WERI-Rb-1 (cell line): Measurements from ENCODE around the gene MUC5AC.
A peak's percentile ranks its signal among the peaks of the same experiment; 100 is the strongest.
"Not testable (repeated sequence)": the region's sequence is repeated elsewhere in the genome, so short reads cannot be mapped to it uniquely, and the experiment has no call there.

Source experiments
- DNase-seq: peaks from one replicate; pipeline ENCODE4 v3.0.0-alpha.2; 2020
- H3K27ac ChIP-seq: fragments of 250-450 bp; sonication (Bioruptor Pico); 2 replicates; pipeline ENCODE4 v1.5.1; 2020; ENCODE audit warnings: mild to moderate bottlenecking, moderate library complexity
- H3K27me3 ChIP-seq: fragments of 250-450 bp; sonication (Bioruptor Pico); 2 replicates; pipeline ENCODE4 v1.5.1; 2021; ENCODE audit warnings: mild to moderate bottlenecking, low read depth, moderate library complexity; ENCODE audit not compliant: insufficient read depth, severe bottlenecking
- H3K36me3 ChIP-seq: fragments of 250-450 bp; sonication (Bioruptor Pico); 2 replicates; pipeline ENCODE4 v1.5.1; 2020; ENCODE audit warnings: mild to moderate bottlenecking, moderate library complexity
- H3K4me3 ChIP-seq: 2 replicates; pipeline ENCODE4 v1.5.1; 2011; ENCODE audit warnings: low read depth, mild to moderate bottlenecking, control low read depth, low read length
- H3K9me3 ChIP-seq: fragments of 250-450 bp; sonication (Bioruptor Pico); 2 replicates; pipeline ENCODE4 v1.5.1; 2021; ENCODE audit warnings: mild to moderate bottlenecking, moderate library complexity; ENCODE audit not compliant: severe bottlenecking
- TF ChIP-seq, protein P1 (sequence below): IDR thresholded peaks from 2 replicates; pipeline ENCODE4 v1.5.1; 2011; ENCODE audit warnings: low read depth, mild to moderate bottlenecking, control low read depth, inconsistent platforms, low read length

The MUC5AC gene

DNA sequence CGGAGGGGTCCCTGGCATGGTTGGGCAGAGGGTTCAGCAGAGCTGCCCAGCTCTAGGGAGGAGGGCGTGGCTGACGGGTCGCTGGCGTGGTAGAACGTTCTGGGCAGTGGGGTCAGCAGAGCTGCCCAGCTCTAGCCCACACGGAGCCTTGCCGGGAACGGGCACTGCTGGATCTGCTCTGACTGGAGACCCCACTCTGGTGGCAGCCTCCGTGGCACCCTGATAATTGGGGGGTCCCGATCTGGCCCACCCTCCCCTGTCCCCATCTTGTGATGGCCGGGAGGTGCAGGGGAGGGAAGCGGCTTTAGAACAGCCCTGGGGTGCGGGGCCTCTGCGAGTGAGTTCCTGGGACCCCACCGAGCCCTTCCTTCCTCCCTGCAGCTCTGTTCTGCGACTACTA is 21.9 kb downstream of the MUC5AC start:
- DNase-seq, result no peak
- TF ChIP-seq, protein P1, sequence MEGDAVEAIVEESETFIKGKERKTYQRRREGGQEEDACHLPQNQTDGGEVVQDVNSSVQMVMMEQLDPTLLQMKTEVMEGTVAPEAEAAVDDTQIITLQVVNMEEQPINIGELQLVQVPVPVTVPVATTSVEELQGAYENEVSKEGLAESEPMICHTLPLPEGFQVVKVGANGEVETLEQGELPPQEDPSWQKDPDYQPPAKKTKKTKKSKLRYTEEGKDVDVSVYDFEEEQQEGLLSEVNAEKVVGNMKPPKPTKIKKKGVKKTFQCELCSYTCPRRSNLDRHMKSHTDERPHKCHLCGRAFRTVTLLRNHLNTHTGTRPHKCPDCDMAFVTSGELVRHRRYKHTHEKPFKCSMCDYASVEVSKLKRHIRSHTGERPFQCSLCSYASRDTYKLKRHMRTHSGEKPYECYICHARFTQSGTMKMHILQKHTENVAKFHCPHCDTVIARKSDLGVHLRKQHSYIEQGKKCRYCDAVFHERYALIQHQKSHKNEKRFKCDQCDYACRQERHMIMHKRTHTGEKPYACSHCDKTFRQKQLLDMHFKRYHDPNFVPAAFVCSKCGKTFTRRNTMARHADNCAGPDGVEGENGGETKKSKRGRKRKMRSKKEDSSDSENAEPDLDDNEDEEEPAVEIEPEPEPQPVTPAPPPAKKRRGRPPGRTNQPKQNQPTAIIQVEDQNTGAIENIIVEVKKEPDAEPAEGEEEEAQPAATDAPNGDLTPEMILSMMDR, result no peak
- Histone ChIP-seq H3K9me3 (no peaks in the 10 kb centered on the region), H3K27ac (no peak overlapping the region), H3K27me3 (peaks cover 22% of the 10 kb centered on the region), H3K4me3 (no peak overlapping the region), H3K36me3 (no peaks in the 10 kb centered on the region)

DNA sequence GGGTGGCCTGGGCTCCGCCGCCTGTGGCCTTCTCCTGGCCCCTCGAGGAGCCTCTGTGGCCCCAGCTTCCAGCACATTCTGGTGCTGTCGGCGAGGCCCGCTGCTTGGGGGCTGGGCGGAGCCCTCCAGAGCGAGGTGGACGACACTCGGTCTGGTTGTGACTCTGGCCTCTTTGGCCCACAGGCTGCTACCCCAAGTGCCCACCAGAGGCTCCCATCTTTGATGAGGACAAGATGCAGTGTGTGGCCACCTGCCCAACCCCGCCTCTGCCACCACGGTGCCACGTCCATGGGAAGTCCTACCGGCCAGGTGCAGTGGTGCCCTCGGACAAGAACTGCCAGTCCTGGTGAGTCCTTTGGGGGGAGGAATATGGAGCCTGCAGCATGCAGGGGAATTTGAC is 22.4 kb downstream of the MUC5AC start:
- H3K36me3 ChIP-seq, result no peaks in the 10 kb centered on the region
- TF ChIP-seq, protein P1, result peak; percentile 9; the same call in 1 of the 2 replicates
- H3K27ac ChIP-seq, result no peak overlapping the region
- no peaks in the 10 kb centered on the region for H3K9me3 ChIP-seq
- H3K4me3 ChIP-seq, result no peak overlapping the region
- peaks cover 22% of the 10 kb centered on the region for H3K27me3 ChIP-seq
- DNase-seq, result no peak

DNA sequence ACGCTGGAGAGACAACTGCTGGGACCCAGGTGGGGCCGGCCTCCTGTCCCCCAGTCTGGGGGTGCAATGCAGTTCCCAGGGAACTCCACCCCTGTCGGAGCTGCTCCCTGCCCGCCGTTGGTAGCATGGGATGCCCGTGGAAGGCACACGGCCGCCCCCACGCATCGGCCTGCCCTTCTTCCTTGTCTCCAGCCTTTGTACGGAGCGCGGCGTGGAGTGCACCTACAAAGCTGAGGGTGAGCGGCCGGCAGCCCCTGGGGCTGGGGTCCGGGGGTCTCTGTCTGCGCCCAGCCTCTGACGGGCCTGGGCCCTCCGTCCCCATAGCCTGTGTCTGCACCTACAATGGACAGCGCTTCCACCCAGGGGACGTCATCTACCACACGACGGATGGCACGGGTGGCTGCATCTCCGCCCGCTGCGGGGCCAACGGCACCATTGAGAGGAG is 23.2 kb downstream of the MUC5AC start:
- TF ChIP-seq, protein P1, result no peak
- no peak overlapping the region for H3K27ac ChIP-seq
- no peak for DNase-seq
- H3K9me3 ChIP-seq, result no peaks in the 10 kb centered on the region
- no peaks in the 10 kb centered on the region for H3K36me3 ChIP-seq
- H3K27me3 ChIP-seq, result peaks cover 22% of the 10 kb centered on the region
- no peak overlapping the region for H3K4me3 ChIP-seq

DNA sequence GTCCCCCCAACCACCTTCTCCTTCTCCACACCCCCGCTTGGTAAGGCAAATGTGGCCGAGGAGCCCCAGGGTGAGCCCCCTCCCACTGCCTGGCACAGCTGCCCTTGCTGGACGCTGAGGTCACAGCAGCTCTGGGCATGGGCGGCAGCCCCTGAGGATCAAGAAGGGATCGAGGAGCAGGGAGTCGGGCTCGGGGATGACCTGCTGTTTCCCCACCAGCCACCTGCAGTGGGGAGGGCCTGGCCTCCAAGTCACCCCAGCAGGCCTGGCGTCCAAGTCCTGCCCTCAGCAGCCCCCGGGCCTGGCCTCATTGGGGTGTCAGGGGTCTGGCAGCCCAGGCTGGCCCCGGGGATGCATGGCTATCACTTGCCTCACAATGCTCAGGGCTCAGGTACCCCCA is 23.7 kb downstream of the MUC5AC start:
- no peak overlapping the region for H3K27ac ChIP-seq
- H3K36me3 ChIP-seq, result no peaks in the 10 kb centered on the region
- H3K27me3 ChIP-seq, result peaks cover 22% of the 10 kb centered on the region
- no peak overlapping the region for H3K4me3 ChIP-seq
- H3K9me3 ChIP-seq, result no peaks in the 10 kb centered on the region
- TF ChIP-seq, protein P1, result no peak
- no peak for DNase-seq

DNA sequence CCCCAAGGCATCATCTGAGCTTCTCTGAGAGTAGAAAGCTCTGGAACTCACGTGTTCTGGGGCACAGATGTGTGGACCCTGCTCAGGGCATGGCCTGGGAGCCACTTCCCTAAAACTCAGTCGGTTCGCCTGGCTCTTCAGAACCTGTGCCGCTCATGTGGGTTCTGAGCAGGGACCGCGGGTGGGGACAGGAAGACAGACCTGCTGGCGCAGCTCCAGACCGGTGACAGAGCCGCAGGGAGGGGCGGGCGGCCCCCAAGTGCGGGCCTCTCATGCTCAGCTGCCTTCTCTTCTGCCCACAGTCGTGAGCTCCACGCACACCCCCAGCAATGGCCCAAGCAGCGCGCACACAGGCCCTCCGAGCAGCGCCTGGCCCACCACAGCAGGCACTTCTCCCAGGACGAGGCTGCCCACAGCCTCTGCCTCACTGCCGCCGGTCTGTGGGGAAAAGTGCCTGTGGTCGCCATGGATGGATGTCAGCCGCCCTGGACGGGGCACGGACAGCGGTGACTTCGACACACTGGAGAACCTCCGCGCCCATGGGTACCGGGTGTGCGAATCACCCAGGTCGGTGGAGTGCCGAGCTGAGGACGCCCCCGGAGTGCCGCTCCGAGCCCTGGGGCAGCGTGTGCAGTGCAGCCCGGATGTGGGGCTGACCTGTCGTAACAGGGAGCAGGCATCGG is 24.2 kb downstream of the MUC5AC start:
- Histone ChIP-seq H3K36me3 (no peaks in the 10 kb centered on the region), H3K27ac (no peak overlapping the region), H3K27me3 (peaks cover 22% of the 10 kb centered on the region), H3K9me3 (no peaks in the 10 kb centered on the region), H3K4me3 (no peak overlapping the region)
- TF ChIP-seq, protein P1, result no peak
- no peak for DNase-seq

DNA sequence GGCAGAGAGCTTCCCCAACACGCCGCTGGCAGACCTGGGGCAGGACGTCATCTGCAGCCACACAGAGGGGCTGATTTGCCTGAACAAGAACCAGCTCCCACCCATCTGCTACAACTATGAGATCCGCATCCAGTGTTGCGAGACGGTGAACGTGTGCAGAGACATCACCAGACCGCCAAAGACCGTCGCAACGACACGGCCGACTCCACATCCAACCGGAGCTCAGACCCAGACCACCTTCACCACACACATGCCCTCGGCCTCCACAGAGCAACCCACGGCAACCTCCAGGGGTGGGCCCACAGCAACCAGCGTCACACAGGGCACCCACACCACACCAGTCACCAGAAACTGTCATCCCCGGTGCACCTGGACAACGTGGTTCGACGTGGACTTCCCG is 26.4 kb downstream of the MUC5AC start:
- peaks cover 22% of the 10 kb centered on the region for H3K27me3 ChIP-seq
- H3K36me3 ChIP-seq, H3K27ac ChIP-seq, H3K4me3 ChIP-seq, DNase-seq, H3K9me3 ChIP-seq: not testable (repeated sequence)

DNA sequence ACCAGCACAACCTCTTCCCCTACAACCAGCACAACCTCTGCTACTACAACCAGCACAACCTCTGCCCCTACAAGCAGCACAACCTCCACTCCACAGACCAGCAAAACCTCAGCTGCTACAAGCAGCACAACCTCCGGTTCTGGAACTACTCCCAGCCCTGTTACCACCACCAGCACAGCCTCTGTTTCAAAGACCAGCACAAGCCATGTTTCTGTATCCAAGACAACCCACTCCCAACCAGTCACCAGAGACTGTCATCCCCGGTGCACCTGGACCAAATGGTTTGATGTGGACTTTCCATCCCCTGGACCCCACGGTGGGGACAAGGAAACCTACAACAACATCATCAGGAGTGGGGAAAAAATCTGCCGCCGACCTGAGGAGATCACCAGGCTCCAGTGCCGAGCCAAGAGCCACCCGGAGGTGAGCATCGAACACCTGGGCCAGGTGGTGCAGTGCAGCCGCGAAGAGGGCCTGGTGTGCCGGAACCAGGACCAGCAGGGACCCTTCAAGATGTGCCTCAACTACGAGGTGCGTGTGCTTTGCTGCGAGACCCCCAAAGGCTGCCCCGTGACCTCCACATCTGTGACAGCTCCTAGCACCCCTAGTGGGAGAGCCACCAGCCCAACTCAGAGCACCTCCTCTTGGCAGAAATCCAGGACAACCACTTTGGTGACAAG is 30.8 kb downstream of the MUC5AC start:
- not testable (repeated sequence) for H3K9me3 ChIP-seq, DNase-seq, H3K27me3 ChIP-seq, H3K36me3 ChIP-seq, H3K4me3 ChIP-seq, H3K27ac ChIP-seq

DNA sequence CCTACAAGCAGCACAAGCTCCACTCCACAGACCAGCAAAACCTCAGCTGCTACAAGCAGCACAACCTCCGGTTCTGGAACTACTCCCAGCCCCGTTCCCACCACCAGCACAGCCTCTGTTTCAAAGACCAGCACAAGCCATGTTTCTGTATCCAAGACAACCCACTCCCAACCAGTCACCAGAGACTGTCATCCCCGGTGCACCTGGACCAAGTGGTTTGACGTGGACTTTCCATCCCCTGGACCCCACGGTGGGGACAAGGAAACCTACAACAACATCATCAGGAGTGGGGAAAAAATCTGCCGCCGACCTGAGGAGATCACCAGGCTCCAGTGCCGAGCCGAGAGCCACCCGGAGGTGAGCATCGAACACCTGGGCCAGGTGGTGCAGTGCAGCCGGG is 32.1 kb downstream of the MUC5AC start:
- not testable (repeated sequence) for DNase-seq, H3K36me3 ChIP-seq, H3K9me3 ChIP-seq, H3K27ac ChIP-seq, H3K4me3 ChIP-seq, H3K27me3 ChIP-seq

DNA sequence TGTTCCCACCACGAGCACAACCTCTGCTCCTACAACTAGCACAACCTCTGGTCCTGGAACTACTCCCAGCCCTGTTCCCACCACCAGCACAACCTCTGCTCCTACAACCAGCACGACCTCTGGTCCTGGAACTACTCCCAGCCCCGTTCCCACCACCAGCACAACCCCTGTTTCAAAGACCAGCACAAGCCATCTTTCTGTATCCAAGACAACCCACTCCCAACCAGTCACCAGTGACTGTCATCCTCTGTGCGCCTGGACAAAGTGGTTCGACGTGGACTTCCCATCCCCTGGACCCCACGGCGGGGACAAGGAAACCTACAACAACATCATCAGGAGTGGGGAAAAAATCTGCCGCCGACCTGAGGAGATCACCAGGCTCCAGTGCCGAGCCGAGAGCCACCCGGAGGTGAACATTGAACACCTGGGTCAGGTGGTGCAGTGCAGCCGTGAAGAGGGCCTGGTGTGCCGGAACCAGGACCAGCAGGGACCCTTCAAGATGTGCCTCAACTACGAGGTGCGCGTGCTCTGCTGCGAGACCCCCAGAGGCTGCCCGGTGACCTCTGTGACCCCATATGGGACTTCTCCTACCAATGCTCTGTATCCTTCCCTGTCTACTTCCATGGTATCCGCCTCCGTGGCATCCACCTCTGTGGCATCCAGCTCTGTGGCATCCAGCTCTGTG is 34.2 kb downstream of the MUC5AC start:
- H3K27me3 ChIP-seq, H3K9me3 ChIP-seq, DNase-seq, H3K36me3 ChIP-seq, H3K4me3 ChIP-seq, H3K27ac ChIP-seq: not testable (repeated sequence)
